Effector memory CD4-positive, alpha-beta T cell (primary cell): ENCODE data around the gene LGR5.
"Not testable (repeated sequence)": the region's sequence is repeated elsewhere in the genome, so short reads cannot be mapped to it uniquely, and the experiment has no call there.

ENCODE experiments used
- DNase-seq, 3 donors: peaks; one replicate each; pipeline ENCODE4 v3.0.0-alpha.2; 2020
- H3K27ac ChIP-seq: 2 replicates; pipeline ENCODE4 v1.7.0; 2013; ENCODE audit warnings: mild to moderate bottlenecking, low read length, moderate library complexity; ENCODE audit not compliant: insufficient read depth, poor library complexity, severe bottlenecking
- H3K27me3 ChIP-seq: replicated peaks from 2 replicates; pipeline ENCODE4 v1.7.0; 2013; ENCODE audit warnings: mild to moderate bottlenecking, low read length; ENCODE audit not compliant: insufficient read depth, control insufficient read depth, poor library complexity, severe bottlenecking
- H3K36me3 ChIP-seq: 2 replicates; pipeline ENCODE4 v1.7.0; 2013; ENCODE audit warnings: mild to moderate bottlenecking, low read length, moderate library complexity; ENCODE audit not compliant: control insufficient read depth, insufficient read depth
- H3K4me1 ChIP-seq: 2 replicates; pipeline ENCODE4 v1.7.0; 2013; ENCODE audit warnings: low read length, mild to moderate bottlenecking; ENCODE audit not compliant: control insufficient read depth, insufficient read depth, poor library complexity, severe bottlenecking
- H3K4me3 ChIP-seq: 2 replicates; pipeline ENCODE4 v1.7.0; 2013; ENCODE audit warnings: low read length, low read depth, mild to moderate bottlenecking; ENCODE audit not compliant: insufficient read depth, poor library complexity, severe bottlenecking
- H3K9me3 ChIP-seq: 2 replicates; pipeline ENCODE4 v1.7.0; 2013; ENCODE audit warnings: mild to moderate bottlenecking, low read length, moderate library complexity; ENCODE audit not compliant: control insufficient read depth

LGR5 gene

DNA sequence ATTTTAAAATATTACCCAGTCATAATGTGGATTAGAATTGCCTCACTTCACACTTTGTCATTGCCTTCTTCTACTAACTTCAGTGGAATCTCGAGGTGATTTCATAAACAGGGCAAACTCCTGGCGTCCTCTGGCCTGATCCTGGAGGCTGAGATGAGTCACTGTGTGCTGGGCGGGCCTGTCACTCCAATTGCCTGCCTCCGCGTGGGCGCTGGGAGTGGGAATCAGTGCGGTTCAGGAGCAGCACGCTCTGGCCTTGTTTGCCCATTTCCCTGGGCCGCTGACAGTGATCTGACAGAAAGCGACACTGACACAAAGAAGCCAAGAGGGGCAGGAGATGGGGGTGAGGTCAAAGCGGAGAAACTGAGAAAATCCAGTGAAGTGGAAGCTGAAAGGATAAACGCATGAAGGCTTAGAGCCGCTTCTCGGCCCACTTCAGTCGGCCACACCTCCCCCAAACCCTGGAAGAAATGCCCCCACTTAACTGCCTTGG lies 29.7 kb downstream of the LGR5 start:
- H3K9me3 ChIP-seq: no peaks in the 10 kb centered on the region
- DNase-seq: no peak

DNA sequence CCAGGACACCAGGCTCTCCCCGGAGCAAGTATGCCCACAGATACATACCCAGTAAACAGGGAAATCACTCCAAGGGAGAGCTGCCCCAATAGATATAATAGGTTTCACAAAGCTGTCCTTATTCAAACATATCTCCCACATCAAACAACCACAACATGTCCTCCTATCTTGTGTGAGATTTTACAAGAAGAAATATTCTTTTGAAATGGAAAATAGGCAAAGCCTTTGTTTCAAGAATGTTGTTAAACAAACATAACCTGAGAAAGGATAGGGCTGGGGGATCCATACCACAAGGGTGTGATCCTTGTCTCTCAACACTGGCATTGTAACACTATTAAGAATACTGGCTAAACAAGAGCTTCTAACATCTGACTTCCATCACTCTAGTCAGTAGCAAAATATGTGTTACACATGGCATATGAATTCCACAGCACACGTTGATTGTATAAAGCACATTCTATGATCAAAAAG lies 32.9 kb downstream of the LGR5 start:
- Histone ChIP-seq H3K27ac (no peak overlapping the region), H3K4me3 (no peak overlapping the region)

More for the DNA sequence above, 29.7 kb downstream of the LGR5 start:
- H3K36me3 ChIP-seq: no peaks in the 10 kb centered on the region
- H3K27ac ChIP-seq: no peak overlapping the region
- H3K27me3 ChIP-seq: no peaks in the 10 kb centered on the region
- H3K4me1 ChIP-seq: no peaks in the 10 kb centered on the region
- no peak overlapping the region for H3K4me3 ChIP-seq

DNA sequence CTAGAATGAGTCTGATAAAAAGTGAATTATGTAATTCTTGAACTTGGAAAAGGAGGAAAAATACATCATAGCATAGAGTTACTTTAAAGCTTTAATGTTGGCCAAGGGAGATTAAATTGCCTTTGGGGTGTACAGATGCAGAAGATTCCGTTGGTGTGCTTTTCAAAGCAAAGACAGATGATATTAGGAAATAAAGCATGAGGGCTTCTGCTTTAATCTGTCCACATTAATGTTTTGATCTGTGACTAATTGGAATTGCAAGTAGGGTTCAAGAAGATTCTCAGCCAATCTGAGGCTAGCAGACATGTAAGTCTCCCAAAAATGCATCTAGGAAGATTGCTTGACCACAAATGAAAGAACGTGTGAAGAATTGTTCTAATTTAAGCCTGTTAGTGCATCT lies 35.2 kb downstream of the LGR5 start:
- H3K4me3 ChIP-seq: no peak overlapping the region
- no peaks in the 10 kb centered on the region for H3K9me3 ChIP-seq
- no peaks in the 10 kb centered on the region for H3K4me1 ChIP-seq
- H3K36me3 ChIP-seq: no peaks in the 10 kb centered on the region
- H3K27me3 ChIP-seq: no peaks in the 10 kb centered on the region
- H3K27ac ChIP-seq: no peak overlapping the region
- no peak for DNase-seq

More for the DNA sequence above, 32.9 kb downstream of the LGR5 start:
- H3K36me3 ChIP-seq: no peaks in the 10 kb centered on the region
- no peaks in the 10 kb centered on the region for H3K9me3 ChIP-seq
- DNase-seq: no peak
- no peaks in the 10 kb centered on the region for H3K27me3 ChIP-seq
- H3K4me1 ChIP-seq: no peaks in the 10 kb centered on the region

DNA sequence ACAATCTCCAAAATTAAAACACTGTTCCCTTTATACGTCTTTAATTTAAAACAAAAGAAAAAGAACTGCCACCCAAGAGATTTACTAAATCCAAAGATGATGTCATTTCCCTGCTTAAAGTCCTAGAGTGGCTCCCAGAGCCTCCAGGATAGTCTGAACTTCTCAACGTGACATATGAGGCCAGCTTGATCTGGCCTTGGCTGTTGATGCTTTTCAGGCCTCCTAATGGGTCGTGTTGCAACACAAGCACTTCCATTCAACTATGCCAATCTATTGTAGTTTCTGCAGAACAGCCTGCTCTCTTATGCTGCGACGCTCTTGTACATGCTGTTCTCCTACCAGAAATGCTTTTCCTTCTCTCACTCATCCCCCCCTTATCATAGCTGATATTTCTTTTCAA lies 35.7 kb downstream of the LGR5 start:
- no peaks in the 10 kb centered on the region for H3K27me3 ChIP-seq
- H3K9me3 ChIP-seq: no peaks in the 10 kb centered on the region
- H3K36me3 ChIP-seq: no peaks in the 10 kb centered on the region
- no peak for DNase-seq
- H3K27ac ChIP-seq: no peak overlapping the region
- H3K4me1 ChIP-seq: no peaks in the 10 kb centered on the region
- H3K4me3 ChIP-seq: no peak overlapping the region

DNA sequence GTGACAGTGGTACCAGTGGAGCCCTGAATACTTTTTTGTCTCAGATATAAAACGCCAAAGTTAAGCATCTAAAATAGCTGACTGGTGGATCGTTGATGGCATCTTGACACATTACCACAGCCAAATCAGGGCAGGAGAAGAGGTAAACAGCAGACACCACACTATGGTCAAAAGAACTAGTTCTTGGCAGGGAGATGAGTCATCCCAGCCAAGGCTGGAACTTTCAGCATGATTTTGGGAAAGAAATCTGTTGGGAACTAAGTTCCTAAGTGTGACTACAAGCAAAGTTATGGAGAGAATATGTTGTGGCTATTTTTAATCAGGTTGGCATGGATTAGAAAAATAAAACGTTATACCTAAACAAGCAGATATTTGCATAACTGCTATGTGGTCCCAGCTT lies 36.9 kb downstream of the LGR5 start:
- no peak for DNase-seq
- no peaks in the 10 kb centered on the region for H3K9me3 ChIP-seq

DNA sequence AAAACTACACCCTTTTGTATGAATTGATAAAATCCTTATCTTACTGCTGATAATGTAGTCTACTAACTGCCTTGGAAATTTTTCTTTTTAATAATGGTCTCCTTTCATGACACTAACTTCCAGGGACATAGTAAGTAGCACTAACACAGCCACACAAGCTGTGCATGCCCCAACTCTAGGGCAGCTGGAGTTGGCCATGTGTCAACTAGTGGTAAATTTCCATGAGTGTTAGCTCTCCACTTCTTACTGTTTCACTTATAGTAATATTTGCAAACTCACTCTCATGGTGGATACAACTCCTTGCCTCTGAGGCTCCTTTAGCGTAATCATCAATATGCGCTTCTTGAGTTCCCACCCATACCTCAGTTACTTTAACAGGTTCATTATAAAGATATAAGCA lies 38.0 kb downstream of the LGR5 start:
- DNase-seq: no peak
- Histone ChIP-seq H3K27ac (no peak overlapping the region), H3K9me3 (no peaks in the 10 kb centered on the region), H3K27me3 (no peaks in the 10 kb centered on the region), H3K4me3 (no peak overlapping the region), H3K36me3 (no peaks in the 10 kb centered on the region), H3K4me1 (no peaks in the 10 kb centered on the region)

More for the DNA sequence above, 36.9 kb downstream of the LGR5 start:
- Histone ChIP-seq H3K4me1 (no peaks in the 10 kb centered on the region), H3K27me3 (no peaks in the 10 kb centered on the region), H3K4me3 (no peak overlapping the region), H3K27ac (no peak overlapping the region), H3K36me3 (no peaks in the 10 kb centered on the region)

DNA sequence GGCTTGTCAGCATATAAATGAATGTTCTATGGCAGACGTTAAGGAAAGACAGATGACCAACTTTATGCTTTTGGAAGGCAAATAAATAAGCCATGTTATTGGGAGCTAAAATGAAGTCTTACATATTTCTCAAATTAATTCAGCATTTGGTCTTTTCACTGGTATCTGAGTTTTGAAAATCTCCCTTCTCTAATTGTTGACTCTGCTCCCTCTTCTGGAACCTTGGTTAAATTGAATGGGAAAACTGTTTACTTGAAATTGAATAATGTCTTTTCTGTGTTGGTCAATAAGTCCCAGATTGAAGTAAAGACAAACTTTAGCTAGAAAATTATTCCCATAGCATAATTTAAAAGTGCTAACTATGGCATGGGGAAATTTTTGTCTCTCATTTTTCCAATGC lies 38.7 kb downstream of the LGR5 start:
- Histone ChIP-seq H3K27me3 (no peaks in the 10 kb centered on the region), H3K4me1 (no peaks in the 10 kb centered on the region), H3K36me3 (no peaks in the 10 kb centered on the region), H3K9me3 (no peaks in the 10 kb centered on the region), H3K27ac (no peak overlapping the region), H3K4me3 (no peak overlapping the region)
- no peak for DNase-seq

DNA sequence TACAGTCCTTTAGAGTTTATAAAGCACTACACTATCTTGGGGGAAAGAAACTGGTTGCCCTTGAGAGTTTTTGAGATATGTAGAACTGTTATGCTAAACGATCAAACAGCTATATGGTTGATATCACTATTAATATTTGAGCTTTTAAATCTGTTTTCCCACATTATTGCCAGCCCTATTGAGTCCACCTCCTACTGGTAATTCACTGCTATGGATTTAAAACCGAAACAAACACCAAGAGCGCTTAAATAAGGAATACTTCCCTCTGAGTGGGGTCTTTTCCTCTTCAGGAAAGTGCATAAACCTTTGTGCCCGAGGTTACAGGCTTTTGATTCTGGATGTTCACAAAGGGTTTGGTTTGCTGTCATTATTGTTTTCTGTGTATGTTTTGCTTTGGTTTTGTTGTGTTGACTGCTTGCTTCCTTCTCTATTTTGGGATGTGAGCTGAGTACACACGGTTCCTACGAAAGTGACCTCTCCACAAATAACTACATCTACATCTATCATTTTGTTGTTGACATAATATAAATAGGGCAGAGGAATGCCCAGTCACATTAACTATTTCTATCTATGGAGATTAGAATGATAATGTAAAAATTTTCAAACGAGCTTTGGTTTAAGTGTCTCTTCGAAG lies 44.8 kb downstream of the LGR5 start:
- DNase-seq: no peak
- Histone ChIP-seq H3K36me3 (no peaks in the 10 kb centered on the region), H3K4me1 (no peaks in the 10 kb centered on the region), H3K27ac (no peak overlapping the region), H3K27me3 (no peaks in the 10 kb centered on the region), H3K4me3 (no peak overlapping the region), H3K9me3 (no peaks in the 10 kb centered on the region)

DNA sequence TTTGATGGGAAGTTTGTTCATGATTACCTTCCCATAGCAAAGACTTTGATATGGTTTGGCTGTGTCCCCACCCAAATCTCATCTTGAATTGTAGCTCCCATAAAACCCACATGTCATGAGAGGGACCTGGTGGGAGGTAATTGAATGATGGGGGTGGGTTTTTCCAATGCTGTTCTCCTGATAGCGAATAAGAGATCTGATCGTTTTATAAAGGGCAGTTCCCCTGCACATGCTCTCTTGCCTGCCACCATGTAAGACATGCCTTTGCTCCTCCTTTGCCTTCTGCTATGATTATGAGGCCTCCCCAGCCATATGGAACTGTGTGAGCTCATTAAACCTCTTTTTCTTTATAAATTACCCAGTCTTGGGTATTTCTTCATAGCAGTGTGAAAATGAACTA lies 51.2 kb downstream of the LGR5 start:
- H3K27ac ChIP-seq, H3K9me3 ChIP-seq, H3K4me1 ChIP-seq, H3K4me3 ChIP-seq, H3K27me3 ChIP-seq, DNase-seq, H3K36me3 ChIP-seq: not testable (repeated sequence)

DNA sequence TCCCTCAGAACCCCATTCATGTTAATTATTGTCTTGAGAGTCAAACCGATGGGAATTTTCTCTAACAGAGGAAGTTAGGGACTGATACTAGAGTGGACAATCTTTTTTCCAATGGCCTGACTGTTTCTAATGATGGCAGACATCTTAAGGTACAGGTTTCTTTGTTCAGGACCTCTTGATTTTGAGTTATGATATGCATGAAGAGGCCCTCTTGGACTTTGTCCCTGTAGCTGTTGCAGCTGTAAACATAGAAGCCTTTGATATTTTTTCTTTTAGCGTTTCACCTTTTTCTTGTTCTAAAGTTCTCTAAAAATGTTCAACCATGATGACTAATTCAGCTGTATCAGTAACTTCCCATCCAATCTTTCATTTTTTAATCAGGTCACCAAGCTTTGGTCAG lies 53.0 kb downstream of the LGR5 start:
- no peaks in the 10 kb centered on the region for H3K4me1 ChIP-seq
- DNase-seq: no peak
- H3K9me3 ChIP-seq: no peaks in the 10 kb centered on the region
- no peaks in the 10 kb centered on the region for H3K27me3 ChIP-seq
- H3K36me3 ChIP-seq: no peaks in the 10 kb centered on the region
- no peak overlapping the region for H3K4me3 ChIP-seq
- H3K27ac ChIP-seq: no peak overlapping the region
